Progenitor cell of endocrine pancreas (in vitro differentiated cells): ENCODE data around the gene CSF2. TPM values are rescaled to one million over a fixed set of nuclear protein-coding genes. Genes with fewer than 3 reads are reported as not detected.

Experiments used
- DNase-seq: peaks from one replicate; pipeline ENCODE4 v3.0.0; 2021; ENCODE audit warnings: low spot score; ENCODE audit not compliant: unreplicated experiment
- H3K27ac Mint-ChIP-seq: 2 replicates; pipeline ENCODE4 v1.8.0; 2021; ENCODE audit warnings: mild to moderate bottlenecking, moderate library complexity, mixed read lengths
- H3K27me3 Mint-ChIP-seq: 2 replicates; pipeline ENCODE4 v1.8.0; 2021; ENCODE audit warnings: mixed read lengths
- H3K36me3 Mint-ChIP-seq: 2 replicates; pipeline ENCODE4 v1.8.0; 2022; ENCODE audit warnings: mixed read lengths; ENCODE audit not compliant: insufficient read depth
- H3K4me1 Mint-ChIP-seq: 2 replicates; pipeline ENCODE4 v1.8.0; 2021; ENCODE audit warnings: low read depth, mixed read lengths
- H3K4me3 Mint-ChIP-seq: 2 replicates; pipeline ENCODE4 v1.8.0; 2021; ENCODE audit warnings: low read depth, mild to moderate bottlenecking, moderate library complexity, mixed read lengths
- H3K9me3 Mint-ChIP-seq: 2 replicates; pipeline ENCODE4 v1.8.0; 2021; ENCODE audit warnings: low read depth, mixed read lengths
- CTCF ChIP-seq: fragments of 200-600 bp; sonication (generic); IDR thresholded peaks from one replicate; pipeline ENCODE4 v1.5.0; 2021; ENCODE audit warnings: antibody characterized with exemption, mild to moderate bottlenecking; ENCODE audit not compliant: unreplicated experiment
- total RNA-seq: library from RNA; stranded (reverse); gene quantifications from 2 replicates; pipeline ENCODE4 v1.2.1, GENCODE V29; 2021

CSF2 gene
- total RNA-seq, 1 donor from 2014 or later: not detected

DNA sequence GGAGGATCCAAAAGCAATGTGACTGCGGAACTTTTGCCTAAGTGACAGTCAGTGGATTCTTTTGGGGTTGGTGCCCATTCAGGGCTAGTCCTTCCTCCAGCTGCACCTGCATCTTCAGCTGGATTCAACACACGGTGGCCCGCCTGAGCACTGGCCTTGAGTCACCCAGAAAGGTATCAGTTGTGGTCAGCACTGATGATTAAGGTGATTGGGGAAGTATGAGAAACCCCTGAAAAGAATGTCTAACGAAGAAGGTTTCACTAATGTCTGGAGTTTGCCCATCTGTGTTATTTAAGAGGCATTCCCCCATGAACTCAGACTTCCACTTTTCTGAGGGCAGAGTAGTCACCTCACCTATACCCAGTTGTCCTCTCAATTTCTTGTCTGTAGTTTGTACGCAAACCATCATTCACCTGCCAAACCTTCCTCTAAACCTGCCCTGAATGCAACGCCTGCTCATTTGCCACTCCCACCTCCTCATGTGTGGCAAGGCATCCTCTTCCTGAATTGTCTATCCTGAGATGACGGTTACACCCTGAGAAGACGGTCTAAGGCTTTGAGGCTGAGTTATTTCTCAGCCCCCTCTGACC is 27.2 kb downstream of the CSF2 start:
- Mint-ChIP-seq H3K27me3 (peaks cover 4% of the 10 kb centered on the region), H3K27ac (no peak overlapping the region), H3K9me3 (no peaks in the 10 kb centered on the region), H3K36me3 (no peaks in the 10 kb centered on the region), H3K4me1 (no peaks in the 10 kb centered on the region), H3K4me3 (no peak overlapping the region)
- no peak for DNase-seq
- TF ChIP-seq CTCF: no peak

- no peaks in the 10 kb centered on the region for H3K4me1 Mint-ChIP-seq
- no peak for TF ChIP-seq CTCF
- peaks cover 4% of the 10 kb centered on the region for H3K27me3 Mint-ChIP-seq
- H3K9me3 Mint-ChIP-seq: no peaks in the 10 kb centered on the region
- no peaks in the 10 kb centered on the region for H3K36me3 Mint-ChIP-seq
- H3K27ac Mint-ChIP-seq: no peak overlapping the region
- no peak overlapping the region for H3K4me3 Mint-ChIP-seq
- DNase-seq: no peak
Measured at GRCh38 chr5:132101385-132101880, 27.8 kb downstream of the CSF2 start.

- H3K9me3 Mint-ChIP-seq: no peaks in the 10 kb centered on the region
- peaks cover 4% of the 10 kb centered on the region for H3K27me3 Mint-ChIP-seq
- H3K4me1 Mint-ChIP-seq: no peaks in the 10 kb centered on the region
- DNase-seq: no peak
- H3K36me3 Mint-ChIP-seq: no peaks in the 10 kb centered on the region
- H3K4me3 Mint-ChIP-seq: no peak overlapping the region
- no peak overlapping the region for H3K27ac Mint-ChIP-seq
- TF ChIP-seq CTCF: no peak
Measured at GRCh38 chr5:132102101-132102701, 28.6 kb downstream of the CSF2 start.

DNA sequence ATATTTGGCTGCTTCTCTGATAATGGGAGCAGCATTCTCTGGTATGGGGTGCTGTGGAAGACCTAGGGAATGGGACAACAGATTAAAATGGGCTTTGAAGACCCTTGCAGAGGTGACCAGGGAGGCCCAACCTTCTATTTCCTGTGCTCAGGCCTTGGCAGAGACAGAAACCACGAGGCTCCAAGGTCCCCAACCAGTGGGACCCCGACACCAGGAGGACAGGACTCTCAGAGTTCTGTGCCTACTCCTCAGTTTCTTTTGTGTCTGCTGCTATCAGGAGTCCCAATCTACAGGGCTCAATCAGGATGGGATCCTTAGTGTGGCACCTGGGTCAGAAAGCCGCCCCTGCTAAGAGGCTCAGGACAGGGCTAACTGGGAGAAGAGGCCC is 29.3 kb downstream of the CSF2 start:
- no peak for TF ChIP-seq CTCF
- no peak overlapping the region for H3K27ac Mint-ChIP-seq
- no peak for DNase-seq
- H3K9me3 Mint-ChIP-seq: no peaks in the 10 kb centered on the region
- H3K4me1 Mint-ChIP-seq: no peaks in the 10 kb centered on the region
- H3K27me3 Mint-ChIP-seq: peaks cover 4% of the 10 kb centered on the region
- H3K36me3 Mint-ChIP-seq: no peaks in the 10 kb centered on the region
- H3K4me3 Mint-ChIP-seq: no peak overlapping the region

- H3K27me3 Mint-ChIP-seq: peaks cover 4% of the 10 kb centered on the region
- no peak for DNase-seq
- no peak for TF ChIP-seq CTCF
- H3K36me3 Mint-ChIP-seq: no peaks in the 10 kb centered on the region
- no peaks in the 10 kb centered on the region for H3K4me1 Mint-ChIP-seq
- H3K9me3 Mint-ChIP-seq: no peaks in the 10 kb centered on the region
- H3K4me3 Mint-ChIP-seq: no peak overlapping the region
- H3K27ac Mint-ChIP-seq: no peak overlapping the region
Measured at GRCh38 chr5:132103332-132103951, 29.9 kb downstream of the CSF2 start.
